ENCODE data around the gene KRTAP12-1.
"Not testable (repeated sequence)": the region's sequence is repeated elsewhere in the genome, so short reads cannot be mapped to it uniquely, and the experiment has no call there.

Gene KRTAP12-1

DNA sequence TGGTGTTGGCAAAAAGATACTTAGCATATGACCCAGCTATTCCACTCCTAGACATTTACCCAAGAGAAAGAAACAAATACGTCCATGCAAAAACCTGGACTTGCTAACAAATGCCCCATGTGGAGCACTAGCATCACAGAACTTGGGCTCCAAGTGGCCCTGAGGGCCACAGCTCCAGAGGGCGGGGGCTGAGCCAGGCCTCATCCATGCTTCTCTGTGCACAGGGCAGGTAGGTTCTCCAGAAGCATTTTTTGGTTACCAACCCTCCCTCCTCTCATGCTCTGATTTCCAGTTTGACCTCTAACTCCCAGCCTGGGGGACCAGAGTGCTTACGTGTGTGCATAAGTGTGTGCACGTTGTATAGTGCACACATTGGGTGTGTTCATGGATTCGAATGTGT is 17.3 kb downstream of the KRTAP12-1 start:
- DNase-seq: no peak

DNA sequence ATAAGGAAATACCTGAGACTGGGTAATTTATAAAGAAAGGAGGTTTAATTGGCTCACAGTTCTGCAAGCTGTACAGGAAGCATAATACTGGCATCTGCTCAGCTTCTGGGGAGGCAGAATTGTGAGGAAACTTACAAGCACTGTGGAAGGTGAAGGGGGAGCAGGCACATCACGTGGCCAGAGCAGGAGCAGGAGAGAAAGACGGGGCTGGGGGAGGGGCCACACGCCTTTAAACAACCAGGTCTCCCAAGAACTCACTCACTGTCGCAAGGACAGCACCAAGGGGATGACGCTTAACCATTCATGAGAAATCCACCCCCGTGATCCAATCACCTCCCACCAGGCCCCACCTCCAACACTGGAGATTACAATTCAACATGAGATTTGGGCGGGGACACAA is 20.4 kb downstream of the KRTAP12-1 start:
- not testable (repeated sequence) for DNase-seq

DNA sequence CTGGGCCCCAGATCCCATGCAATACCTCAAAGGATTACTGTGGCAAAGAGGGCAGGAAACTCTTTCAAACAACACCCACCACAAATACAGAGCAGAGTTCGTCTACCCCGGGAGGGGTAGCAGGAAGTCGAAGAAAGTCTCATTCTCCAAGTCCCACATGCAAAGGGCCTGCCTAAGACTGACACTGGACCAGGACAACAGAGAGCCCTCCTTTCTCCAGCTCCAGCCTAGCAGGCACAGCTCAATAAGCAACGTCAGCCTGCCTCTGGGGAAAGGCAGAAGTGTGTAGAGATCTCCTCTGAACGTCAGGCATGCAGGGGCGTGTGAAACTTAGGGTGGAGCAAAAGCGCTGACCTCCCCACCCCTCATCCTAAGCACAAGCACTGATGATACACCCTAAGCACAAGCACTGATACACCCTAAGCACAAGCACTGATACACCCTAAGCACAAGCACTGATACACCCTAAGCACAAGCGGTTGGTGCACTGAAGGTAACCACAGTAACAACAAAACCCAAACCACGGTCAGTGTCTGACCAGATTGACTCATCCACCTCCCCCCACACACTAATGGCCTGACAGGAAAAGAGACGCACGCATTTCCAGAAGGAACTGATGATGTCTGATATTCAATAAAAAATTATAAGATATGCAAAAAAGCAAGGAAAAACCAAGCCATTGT is 22.9 kb downstream of the KRTAP12-1 start:
- DNase-seq: no peak

DNA sequence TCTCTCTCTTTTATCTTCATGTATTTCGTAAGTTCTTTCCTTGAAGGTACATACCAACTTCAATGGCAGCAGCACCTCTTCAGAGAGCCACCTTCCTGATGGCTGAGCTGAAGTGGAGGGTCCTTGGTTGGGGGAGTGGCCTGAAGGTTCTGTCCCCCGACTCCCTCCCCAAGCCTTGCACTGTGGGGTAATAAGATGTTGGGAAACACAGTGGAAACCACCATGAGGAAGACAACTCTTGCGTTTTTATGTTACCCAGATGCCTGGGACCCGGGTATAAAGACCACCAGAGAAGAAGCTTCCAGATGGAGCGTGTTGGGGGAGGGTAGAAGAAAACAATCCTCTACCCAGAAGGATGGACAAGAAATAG is 23.4 kb downstream of the KRTAP12-1 start:
- no peak for DNase-seq

DNA sequence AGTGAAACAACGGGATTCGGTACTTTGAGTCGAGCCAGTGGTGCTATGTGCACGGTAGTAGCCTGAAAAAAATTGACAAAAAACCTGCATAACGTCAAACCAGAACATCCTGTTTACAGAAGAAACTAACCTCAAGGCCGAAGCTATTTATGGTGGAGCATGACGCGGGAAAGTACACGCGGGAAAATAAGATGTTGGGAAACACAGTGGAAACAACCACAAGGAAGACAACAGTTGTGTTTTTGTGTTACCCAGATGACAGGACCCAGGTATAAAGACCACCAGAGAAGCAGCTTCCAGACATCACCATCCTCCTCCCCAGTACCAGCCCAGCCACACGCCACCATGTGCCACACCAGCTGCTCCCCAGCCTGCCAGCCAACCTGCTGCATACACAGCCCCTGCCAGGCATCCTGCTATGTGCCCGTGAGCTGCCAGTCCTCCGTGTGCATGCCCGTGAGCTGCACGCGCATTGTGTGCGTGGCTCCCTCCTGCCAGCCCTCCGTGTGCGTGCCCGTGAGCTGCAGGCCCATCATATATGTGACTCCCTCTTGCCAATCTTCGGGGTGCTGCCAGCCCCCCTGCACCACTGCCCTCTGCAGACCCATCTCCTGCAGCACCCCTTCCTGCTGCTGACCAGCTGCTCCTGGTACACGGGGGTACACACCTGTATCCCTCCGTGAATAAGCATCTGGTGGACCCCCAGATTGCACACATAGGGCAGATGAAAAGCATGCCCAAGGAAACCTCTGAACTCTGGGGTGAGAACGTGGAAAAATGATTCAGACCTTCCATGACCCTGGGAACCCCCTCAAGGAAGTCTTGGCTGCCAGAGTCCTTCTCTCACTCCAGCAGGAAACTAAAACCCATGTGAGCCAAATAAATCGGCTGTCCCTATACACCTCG is 24.1 kb downstream of the KRTAP12-1 start, which contains the start of gene KRTAP12-3:
Gene KRTAP12-3 (plus strand): TSS at position 298 of the 906 bp plus-strand sequence. CDS start 48 bp downstream, at position 346.
- no peak for DNase-seq

DNA sequence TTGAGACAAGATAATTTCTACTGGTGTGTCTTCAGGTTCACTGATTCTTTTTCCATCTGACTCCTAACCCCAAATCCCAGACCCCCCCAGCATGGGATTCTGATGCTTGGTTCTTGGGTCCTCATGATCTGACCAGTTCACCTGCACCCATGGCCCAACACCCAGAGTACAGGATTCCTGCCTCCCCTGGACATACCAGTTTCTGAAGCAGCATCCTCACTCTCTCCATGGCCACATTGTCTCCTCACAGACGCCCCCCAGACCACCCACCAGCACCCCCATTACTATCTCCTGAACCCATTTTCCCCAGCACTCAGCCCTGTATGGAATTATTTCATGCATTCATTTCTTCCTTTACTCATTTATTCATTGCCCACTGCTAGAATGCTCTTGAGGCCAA is 25.1 kb downstream of the KRTAP12-1 start:
- no peak for DNase-seq

DNA sequence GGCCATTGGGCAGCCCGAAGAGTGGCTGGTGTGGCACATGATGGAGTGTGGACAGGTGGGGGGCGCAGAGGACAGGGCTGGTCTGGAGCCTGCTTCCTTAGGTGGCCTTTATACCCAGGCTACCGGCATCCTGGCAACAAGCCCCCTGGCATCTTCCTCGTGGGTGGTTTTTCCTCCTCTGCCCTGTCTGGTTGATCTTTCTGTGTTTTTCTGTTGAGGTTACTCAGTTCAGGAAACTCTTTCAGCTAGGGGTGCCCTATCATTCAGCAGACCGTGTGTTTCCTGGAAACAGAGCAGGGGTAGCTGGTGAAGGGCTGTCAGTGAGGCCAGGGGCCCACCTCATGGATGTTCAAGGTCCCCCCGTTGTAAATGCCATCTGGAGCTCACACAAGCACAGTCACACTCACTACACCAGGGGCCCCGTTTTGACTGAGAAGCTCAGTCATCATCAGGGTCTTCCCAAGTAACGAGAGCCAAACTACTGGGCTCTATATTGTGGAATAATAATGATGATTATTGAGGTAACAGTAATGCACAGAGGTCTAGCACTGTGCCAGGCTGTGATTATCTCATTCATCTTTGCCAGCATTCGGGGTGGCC is 27.3 kb downstream of the KRTAP12-1 start, which contains the start of gene KRTAP12-4:
Gene KRTAP12-4 (minus strand): TSS at position 84 of the 600 bp plus-strand sequence. CDS start 45 bp downstream, at position 39.
- DNase-seq: no peak

DNA sequence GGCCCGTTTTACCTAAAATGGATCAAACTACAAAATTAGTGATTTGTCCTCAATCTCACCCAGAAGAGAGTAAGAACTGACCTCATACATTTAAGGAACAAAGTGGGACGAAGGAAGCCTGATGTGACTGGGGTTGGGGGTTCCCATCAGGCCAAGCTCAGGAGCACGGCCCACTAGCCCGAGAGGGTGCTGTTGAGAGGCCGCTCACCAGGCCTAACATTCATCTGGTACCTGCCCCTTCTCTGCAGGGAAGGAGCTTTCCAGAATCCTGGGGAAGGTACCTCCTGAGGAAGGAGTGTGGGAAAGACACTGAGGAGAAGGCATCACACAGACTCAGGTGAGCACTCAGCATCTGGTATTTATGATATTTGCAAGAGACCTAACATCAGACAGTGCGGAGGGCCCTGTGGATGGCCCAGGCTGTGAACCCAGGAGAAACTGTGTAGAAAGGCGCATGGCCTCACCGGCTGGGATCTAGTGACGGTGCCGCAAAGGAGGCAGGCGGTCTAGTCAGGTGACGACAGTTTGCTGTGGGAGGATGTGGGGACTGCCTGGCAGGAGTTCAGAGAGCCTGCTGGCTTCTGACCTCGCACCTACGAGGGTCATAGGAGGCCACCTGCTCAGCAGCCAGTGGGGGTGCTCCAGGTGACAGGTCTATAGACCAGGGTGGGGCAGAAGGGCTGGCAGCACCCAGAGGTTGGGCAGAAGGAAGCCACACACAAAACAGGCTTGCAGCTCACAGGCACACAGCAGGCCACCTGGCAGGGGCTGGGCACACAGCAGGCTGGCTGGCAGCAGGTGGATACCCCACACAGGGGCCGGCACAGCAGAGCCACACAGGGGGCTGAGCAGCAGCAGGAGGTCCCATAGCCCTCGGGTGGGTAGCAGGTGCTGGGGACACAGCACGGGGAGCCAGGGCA is 28.0 kb downstream of the KRTAP12-1 start:
- DNase-seq: no peak

DNA sequence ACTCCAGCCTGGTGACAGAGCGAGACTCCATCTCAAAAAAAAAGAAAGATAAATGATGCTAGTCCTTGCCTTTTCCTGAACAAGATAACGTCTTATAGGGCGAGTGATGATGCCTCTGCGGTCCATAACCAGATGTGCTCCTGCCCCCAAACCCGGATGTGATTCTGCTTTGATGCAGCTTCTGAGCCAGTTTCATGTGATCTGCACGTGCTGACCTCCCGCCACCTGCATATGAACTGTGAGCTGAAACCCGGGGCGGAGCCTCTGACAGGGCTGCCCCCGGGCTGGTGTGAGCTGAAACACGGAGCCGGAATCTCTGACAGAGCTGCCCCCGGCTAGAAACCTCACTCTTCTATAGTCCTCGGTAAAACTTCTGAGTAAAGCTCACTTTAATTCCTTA is 28.8 kb downstream of the KRTAP12-1 start:
- no peak for DNase-seq

DNA sequence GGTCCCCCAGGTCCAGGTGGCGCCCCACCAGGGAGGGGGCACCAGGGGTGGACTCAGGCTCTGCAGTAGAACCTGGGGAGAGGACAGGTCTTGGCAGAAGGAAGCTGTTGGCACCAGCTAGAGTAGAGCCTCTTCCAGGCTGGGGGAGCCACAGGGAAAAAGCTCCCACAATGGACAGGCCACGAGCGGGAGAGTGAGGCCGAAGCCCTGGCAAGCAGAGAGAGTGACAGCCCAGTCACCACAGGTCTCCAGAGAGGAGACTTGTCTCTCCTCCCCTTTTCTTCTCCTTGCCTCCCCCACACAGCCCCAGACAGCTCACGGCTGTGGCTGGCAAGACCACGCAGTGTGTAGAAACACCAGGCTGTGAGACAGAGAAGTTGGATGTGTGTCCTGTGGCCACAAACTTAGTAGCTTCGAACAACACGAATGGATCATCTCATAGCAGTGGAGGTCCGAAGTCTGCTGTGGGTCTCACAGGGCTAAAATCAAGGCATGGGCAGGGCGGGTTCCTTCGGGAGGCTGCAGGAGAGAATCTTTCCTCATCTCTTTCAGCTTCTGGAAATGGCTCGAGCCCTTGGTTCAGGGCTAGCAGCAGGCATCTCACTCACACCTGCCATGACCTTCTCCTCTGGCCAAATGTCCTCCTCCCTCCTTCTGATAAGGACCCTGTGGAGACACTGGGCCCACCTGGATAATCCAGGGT is 30.8 kb downstream of the KRTAP12-1 start:
- no peak for DNase-seq

DNA sequence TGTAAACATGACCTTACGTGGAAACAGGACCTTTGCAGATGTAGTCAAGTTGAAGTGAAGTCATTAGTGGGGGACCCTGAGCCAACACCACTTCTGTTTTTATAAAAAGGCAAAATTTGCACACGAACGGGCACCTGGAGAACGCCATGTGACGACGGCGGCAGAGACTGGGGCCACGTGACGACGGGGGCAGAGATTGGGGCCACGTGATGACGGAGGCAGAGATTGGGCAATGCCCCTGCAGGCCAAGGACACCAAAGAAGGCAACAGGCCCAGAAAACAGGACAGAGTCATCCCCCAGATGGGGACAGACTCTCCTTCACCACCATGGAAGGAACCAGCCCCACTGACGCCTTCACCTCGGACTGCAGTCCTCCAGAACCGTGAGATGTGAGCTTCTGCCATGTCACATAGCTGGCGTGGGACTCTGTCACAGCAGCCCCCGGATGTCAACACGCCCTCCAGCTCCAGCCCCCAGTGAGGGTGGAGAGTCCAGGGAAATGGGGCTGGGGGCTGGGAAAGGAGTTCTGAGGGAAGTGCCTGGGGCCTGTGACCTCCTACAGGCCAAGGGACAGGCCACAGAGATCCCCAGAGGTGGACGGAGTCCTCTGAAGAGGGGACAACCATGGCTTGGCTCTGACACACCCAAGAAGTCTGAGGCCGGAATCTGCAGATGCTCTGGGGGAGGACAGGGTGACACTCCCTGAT is 31.5 kb downstream of the KRTAP12-1 start:
- no peak for DNase-seq

DNA sequence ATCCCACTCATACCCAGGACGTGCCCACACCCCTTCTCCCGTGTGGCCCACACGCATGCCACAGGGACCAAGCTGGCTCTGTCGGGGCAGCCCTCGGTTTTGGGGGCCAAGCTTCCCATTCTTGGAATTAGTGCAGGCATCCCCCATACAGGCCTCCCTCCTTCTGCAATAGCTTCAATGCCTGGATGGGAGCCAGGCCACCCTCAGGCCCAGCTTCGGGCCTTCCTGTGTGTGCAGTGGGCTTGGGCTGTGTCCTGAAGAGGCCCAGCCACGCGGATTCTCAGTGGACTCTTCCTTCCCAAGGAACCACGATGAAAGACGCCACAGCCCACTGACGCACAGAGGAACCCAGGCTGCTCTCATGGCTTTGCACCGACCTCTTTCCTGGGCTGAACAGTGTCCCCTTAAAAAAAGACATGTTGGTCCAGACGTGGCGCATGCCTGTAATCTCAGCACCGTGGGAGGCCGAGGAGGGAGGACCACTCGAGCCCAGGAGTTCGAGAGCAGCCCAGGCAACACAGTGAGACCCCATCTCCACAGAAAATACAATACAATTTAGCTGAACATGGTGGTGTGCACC is 32.4 kb downstream of the KRTAP12-1 start:
- no peak for DNase-seq

DNA sequence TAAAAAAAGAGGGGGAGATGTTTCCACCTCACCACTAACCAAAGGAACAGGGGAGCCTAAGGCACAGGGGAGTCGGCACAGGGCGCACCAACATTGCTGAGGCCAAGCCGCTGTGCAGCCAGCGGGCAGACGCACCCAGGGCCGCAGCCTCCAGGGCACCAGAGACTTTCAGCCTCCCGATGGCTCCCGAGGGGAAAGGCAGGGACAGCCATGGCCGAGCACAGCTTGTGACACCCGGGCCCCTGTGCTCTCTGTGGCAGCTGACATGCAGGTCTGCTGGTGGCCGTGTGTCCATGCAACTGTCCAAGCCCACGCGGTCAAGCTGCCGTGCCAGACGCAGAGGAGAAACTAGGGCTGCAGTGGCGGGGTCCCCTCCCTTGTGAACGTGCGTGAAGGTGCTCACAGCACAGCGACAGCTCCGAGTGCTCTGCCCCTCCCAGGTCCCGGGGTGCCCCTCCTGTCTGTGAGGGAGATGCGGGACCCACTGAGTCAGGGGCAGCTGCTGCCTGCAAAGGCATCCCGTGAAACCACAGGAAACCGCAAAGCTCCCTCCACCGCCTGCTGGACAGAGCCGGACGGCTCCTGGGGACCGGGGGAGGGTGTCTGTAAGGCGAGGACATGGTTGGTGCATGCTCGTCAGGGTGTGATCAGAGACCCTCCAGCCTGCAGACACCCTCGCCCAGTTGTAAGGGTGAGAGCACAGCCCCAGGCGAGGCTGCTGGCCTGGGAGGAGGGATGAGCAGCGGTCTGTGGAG is 33.2 kb downstream of the KRTAP12-1 start:
- DNase-seq: no peak

DNA sequence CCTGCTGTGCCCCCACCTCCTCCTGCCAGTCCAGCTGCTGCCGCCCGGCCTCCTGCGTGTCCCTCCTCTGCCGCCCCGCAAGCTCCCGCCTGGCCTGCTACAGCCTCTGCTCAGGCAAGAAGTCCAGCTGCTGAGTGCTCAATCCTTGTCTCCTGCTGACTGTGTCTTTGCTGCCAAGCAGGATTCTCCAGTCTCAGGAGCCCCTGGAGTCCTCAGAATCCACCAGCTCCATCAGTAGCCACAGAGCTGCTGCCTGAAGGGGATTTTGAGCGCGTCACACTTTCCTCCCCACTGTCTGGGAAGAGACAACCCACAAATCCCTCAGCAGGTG is 34.8 kb downstream of the KRTAP12-1 start:
- no peak for DNase-seq

DNA sequence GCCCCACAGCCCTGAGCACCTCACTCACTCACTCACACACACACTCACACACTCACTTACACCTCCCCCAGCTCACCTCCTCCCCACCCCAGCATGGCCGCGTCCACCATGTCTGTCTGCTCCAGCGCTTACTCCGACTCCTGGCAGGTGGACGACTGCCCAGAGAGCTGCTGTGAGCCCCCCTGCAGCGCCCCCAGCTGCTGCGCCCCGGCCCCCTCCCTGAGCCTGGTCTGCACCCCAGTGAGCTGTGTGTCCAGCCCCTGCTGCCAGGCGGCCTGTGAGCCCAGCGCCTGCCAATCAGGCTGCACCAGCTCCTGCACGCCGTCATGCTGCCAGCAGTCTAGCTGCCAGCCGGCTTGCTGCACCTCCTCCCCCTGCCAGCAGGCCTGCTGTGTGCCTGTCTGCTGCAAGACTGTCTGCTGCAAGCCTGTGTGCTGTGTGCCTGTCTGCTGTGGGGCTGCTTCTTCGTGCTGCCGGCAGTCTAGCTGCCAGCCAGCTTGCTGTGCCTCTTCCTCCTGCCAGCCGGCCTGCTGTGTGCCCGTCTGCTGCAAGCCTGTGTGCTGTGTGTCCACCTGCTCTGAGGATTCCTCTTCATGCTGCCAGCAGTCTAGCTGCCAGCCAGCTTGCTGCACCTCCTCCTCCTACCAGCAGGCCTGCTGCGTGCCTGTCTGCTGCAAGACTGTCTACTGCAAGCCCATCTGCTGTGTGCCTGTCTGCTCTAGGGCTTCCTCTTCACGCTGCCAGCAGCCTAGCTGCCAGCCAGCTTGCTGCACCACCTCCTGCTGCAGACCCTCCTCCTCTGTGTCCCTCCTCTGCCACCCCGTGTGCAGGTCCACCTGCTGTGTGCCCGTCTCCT is 35.4 kb downstream of the KRTAP12-1 start, which contains the start of gene KRTAP10-11:
Gene KRTAP10-11 (plus strand): TSS at position 49 of the 856 bp plus-strand sequence. CDS start 45 bp downstream, at position 94.
- not testable (repeated sequence) for DNase-seq

DNA sequence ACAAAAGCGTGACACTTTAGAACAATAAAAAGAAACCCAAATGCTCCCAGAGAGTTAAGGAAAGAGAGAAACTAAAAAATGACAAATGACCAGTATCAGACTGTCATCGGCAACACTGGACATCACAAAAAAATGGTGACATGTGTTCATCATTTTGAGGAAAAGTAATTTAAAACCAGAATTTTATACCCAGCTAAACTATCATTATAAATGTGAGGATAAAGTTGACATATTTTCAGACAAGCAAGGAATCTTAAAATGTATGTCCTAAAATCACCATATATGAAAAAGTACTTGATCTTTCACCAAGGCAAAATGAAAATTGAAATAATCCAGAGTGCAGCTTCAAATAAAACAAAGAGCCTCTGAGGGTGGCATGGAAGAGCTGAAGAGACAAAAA is 37.1 kb downstream of the KRTAP12-1 start:
- DNase-seq: no peak

DNA sequence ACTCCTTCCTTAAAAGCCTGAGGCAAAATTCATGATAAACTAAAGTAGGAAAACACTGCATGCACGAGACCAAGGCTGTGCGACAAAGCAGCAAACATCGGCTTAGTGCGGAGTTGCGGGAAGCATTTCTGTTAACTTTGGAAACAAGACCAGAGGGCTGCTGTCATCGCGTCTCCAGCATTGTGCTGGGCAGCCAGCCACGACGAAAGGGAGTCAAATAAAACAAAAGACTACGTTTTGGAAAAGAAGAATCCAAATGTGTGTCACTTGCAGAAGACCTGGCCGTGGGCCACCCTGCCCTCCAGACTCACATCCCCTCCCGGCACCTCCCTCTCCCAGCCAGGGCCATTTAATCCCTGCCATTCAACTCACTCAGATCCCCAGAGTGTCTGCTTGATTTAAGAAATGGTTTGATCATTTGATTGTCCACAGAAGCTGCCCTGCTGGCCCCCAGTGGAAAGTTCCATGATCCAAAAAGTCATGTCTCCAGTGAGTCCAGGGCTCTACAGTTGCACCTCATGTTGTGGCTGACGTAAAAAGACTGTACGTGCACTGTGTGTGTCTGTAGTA is 38.1 kb downstream of the KRTAP12-1 start:
- DNase-seq: no peak

DNA sequence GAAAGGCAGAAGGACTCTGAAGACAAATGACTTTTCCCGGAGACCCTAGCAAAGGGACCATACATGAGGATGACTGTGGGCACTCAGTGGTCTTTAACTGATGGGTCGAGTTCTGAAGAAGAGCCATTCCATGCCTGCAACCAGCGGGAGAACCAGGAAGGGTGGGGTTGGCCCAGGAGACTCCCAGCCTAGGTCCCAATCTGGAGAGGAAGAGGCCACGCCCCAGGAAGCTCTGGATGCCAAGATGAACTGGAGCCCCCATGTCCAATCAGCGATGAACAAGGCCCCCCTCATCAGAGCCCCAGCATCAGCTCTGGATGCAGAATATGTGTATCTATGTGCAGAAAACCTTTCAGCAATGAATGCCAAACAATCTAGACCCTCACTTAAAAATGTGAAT is 41.2 kb downstream of the KRTAP12-1 start:
- DNase-seq: no peak

DNA sequence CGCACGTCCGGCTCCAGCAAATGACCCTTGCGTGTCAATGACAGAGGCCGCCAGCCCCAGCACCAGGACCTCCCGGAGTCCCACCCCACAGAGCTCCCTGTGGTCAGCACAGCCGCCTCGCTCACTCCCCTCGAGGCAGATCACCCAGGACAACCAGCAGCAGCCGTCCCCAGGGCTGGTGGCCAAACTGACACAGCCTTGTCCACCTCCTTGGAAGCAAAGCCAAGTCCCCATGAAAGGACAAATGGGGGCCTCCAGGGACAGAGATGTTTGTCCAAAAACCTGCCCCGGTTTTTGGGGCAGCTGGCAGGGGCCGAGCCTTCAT is 42.7 kb downstream of the KRTAP12-1 start:
- no peak for DNase-seq

Data from hippocampal formation (tissue), 2 donors.